ENCODE results near the gene SYT9.

SYT9 gene

GRCh38 chr11:7251836-7252682 is at the start of gene SYT9:
Gene SYT9 (plus strand): TSS chr11:7251904. CDS start chr11:7252187, 283 bp downstream.
- DNase-seq (ENCODE audit: low read depth), result no peak

GRCh38 chr11:7202412-7202811 is 49.3 kb upstream of the SYT9 start:
- no peak for DNase-seq (ENCODE audit: low read depth)

GRCh38 chr11:7204778-7205177 is 46.9 kb upstream of the SYT9 start:
- no peak for DNase-seq (ENCODE audit: low read depth)

GRCh38 chr11:7208391-7208790 is 43.3 kb upstream of the SYT9 start:
- no peak for DNase-seq (ENCODE audit: low read depth)

GRCh38 chr11:7219491-7219890 is 32.2 kb upstream of the SYT9 start:
- no peak for DNase-seq (ENCODE audit: low read depth)

- DNase-seq (ENCODE audit: low read depth), result no peak
Measured at GRCh38 chr11:7220636-7221035, 31.1 kb upstream of the SYT9 start.

- DNase-seq (ENCODE audit: low read depth), result no peak
Measured at GRCh38 chr11:7222619-7223018, 29.1 kb upstream of the SYT9 start.

GRCh38 chr11:7239877-7240276 is 11.8 kb upstream of the SYT9 start:
- no peak for DNase-seq (ENCODE audit: low read depth)

- no peak for DNase-seq (ENCODE audit: low read depth)
Measured at GRCh38 chr11:7245341-7245740, 6.4 kb upstream of the SYT9 start.

- no peak for DNase-seq (ENCODE audit: low read depth)
Measured at GRCh38 chr11:7246179-7246578, 5.5 kb upstream of the SYT9 start.

- DNase-seq (ENCODE audit: low read depth), result no peak
Measured at GRCh38 chr11:7250166-7250565, 1.5 kb upstream of the SYT9 start.

- no peak for DNase-seq (ENCODE audit: low read depth)
Measured at GRCh38 chr11:7251487-7251835, 243 bp upstream of the SYT9 start.

- no peak for DNase-seq (ENCODE audit: low read depth)
Measured at GRCh38 chr11:7252683-7253213, 1.0 kb downstream of the SYT9 start.

GRCh38 chr11:7253800-7254199 is 2.1 kb downstream of the SYT9 start:
- no peak for DNase-seq (ENCODE audit: low read depth)

GRCh38 chr11:7254731-7255291 is 3.1 kb downstream of the SYT9 start:
- DNase-seq (ENCODE audit: low read depth), result no peak

GRCh38 chr11:7256943-7257342 is 5.2 kb downstream of the SYT9 start:
- no peak for DNase-seq (ENCODE audit: low read depth)

GRCh38 chr11:7257724-7258123 is 6.0 kb downstream of the SYT9 start:
- DNase-seq (ENCODE audit: low read depth), result no peak

- DNase-seq (ENCODE audit: low read depth), result no peak
Measured at GRCh38 chr11:7261578-7261977, 9.9 kb downstream of the SYT9 start.

GRCh38 chr11:7262672-7263071 is 11.0 kb downstream of the SYT9 start:
- DNase-seq (ENCODE audit: low read depth), result no peak

- DNase-seq (ENCODE audit: low read depth), result no peak
Measured at GRCh38 chr11:7263842-7264241, 12.1 kb downstream of the SYT9 start.

- DNase-seq (ENCODE audit: low read depth), result no peak
Measured at GRCh38 chr11:7268758-7269157, 17.1 kb downstream of the SYT9 start.

- DNase-seq (ENCODE audit: low read depth), result no peak
Measured at GRCh38 chr11:7270233-7270865, 18.6 kb downstream of the SYT9 start.

GRCh38 chr11:7272373-7272772 is 20.7 kb downstream of the SYT9 start:
- no peak for DNase-seq (ENCODE audit: low read depth)
